SK-N-SH (cell line): ENCODE measurements around the gene CDC42SE2.

Experiments used
- EZH2phosphoT487 ChIP-seq: fragments of 200-600 bp; sonication (generic); IDR thresholded peaks from 2 replicates; pipeline ENCODE4 v1.6.1; 2017; ENCODE audit warnings: low read depth, mixed run types, mild to moderate bottlenecking, antibody characterized with exemption, moderate library complexity, borderline replicate concordance
- FOXM1 ChIP-seq: IDR thresholded peaks from 2 replicates; pipeline ENCODE4 v1.4.0; 2012; ENCODE audit warnings: low read depth, mild to moderate bottlenecking
- MXI1 ChIP-seq: IDR thresholded peaks from 2 replicates; pipeline ENCODE4 v1.6.1; 2012; ENCODE audit warnings: mild to moderate bottlenecking, low read depth, low read length, improper control_type of control experiment
- POLR2AphosphoS5 ChIP-seq: IDR thresholded peaks from 2 replicates; pipeline ENCODE4 v1.6.1; 2012; ENCODE audit warnings: low read depth, low read length
- RAD21 ChIP-seq: IDR thresholded peaks from 2 replicates; pipeline ENCODE4 v1.6.1; 2012; ENCODE audit warnings: mild to moderate bottlenecking, low read length
- RFX5 ChIP-seq: IDR thresholded peaks from 2 replicates; pipeline ENCODE4 v1.6.1; 2012; ENCODE audit warnings: mild to moderate bottlenecking, improper control_type of control experiment, low read length
- TCF12 ChIP-seq: IDR thresholded peaks from 2 replicates; pipeline ENCODE4 v1.4.0; 2012
- YY1 ChIP-seq: IDR thresholded peaks from 2 replicates; pipeline ENCODE4 v1.4.0; 2012; ENCODE audit warnings: low read depth, mild to moderate bottlenecking
- TF ChIP-seq, protein P1 (sequence below): fragments of 200-600 bp; sonication (generic); IDR thresholded peaks from 2 replicates; pipeline ENCODE4 v1.6.1; 2017; ENCODE audit warnings: antibody characterized with exemption, mild to moderate bottlenecking, moderate library complexity

- no peak for TF ChIP-seq YY1
- no peak for TF ChIP-seq RAD21
- TF ChIP-seq POLR2AphosphoS5: no peak
- TF ChIP-seq EZH2phosphoT487: no peak
- TF ChIP-seq, protein P1, sequence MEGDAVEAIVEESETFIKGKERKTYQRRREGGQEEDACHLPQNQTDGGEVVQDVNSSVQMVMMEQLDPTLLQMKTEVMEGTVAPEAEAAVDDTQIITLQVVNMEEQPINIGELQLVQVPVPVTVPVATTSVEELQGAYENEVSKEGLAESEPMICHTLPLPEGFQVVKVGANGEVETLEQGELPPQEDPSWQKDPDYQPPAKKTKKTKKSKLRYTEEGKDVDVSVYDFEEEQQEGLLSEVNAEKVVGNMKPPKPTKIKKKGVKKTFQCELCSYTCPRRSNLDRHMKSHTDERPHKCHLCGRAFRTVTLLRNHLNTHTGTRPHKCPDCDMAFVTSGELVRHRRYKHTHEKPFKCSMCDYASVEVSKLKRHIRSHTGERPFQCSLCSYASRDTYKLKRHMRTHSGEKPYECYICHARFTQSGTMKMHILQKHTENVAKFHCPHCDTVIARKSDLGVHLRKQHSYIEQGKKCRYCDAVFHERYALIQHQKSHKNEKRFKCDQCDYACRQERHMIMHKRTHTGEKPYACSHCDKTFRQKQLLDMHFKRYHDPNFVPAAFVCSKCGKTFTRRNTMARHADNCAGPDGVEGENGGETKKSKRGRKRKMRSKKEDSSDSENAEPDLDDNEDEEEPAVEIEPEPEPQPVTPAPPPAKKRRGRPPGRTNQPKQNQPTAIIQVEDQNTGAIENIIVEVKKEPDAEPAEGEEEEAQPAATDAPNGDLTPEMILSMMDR: no peak
- no peak for TF ChIP-seq MXI1
- TF ChIP-seq FOXM1: no peak
- no peak for TF ChIP-seq RFX5
- no peak for TF ChIP-seq TCF12
Measured at GRCh38 chr5:131277447-131277846, 13.6 kb downstream of the CDC42SE2 start.
